Measurements from ENCODE around the gene SLAMF6. TPM values are rescaled to one million over a fixed set of nuclear protein-coding genes. Genes with fewer than 3 reads are reported as not detected.
A peak's percentile ranks its signal among the peaks of the same experiment; 100 is the strongest.

SLAMF6 gene
- total RNA-seq, 2 experiments from 2014 or later, result 42.8 to 43.9 TPM

DNA sequence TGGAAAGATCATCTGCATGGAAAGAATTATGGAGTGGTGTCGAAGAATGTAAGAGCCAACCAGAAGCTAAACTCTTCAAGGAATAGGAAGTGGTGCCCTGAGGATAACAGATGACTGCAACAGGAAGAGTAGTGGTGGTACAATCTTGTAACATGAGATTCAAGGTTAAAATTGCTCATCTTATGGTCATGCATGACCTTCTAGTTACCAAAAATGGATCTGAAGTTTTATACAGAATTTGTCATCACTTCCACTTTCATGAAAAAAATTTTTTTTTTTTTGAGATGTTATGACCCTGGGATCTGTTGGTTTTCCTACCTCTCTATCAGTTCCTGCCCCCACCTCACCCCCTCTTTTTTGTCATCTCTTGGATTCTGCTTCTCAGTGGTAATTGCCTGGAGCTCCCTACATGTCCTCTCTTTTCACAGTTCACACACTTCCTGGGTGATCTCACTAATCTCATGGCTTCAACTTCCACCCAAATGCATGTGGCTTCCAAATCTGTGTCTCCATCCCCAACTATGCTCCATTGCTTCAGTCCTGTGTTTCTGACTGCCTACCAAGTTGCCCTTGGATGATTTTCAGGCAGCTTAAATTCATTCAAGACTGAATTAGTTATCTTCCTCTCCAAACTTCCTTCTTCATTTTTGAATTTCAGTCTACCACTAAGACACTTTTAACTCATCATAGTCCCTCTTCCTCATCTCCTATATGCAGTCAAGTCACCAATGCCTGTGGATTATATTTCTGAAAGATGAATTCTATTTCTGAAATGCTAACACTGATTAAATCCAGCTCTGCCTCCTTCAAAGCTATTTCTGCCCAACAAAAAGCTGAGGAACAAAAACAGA is 48.4 kb downstream of the SLAMF6 start:
- intact Hi-C loops (cut with micrococcal nuclease), result loop anchor here (5.0 kb wide), 2 partner anchors 47 to 48 kb away; partner anchors contain the start of gene SLAMF6
- H3K4me1 Mint-ChIP-seq (ENCODE audit: low read depth), result peaks cover 2% of the 10 kb centered on the region
- ChIA-PET CTCF (interaction anchor here (0.9 to 2.4 kb wide), 6 partner anchors 9 to 55 kb away, joined by 3 to 8 read pairs (median 6); no protein-coding TSS in a partner anchor), POLR2A (interaction anchor here (1.0 to 1.8 kb wide), 8 partner anchors 9 to 48 kb away, joined by 3 to 10 read pairs (median 4); no protein-coding TSS in a partner anchor)
- DNase-seq (no peak), ATAC-seq (peak; percentile 92)
- H3K27ac Mint-ChIP-seq, result no peak overlapping the region
- no peak overlapping the region for H3K4me3 Mint-ChIP-seq
- TF ChIP-seq, protein P1, sequence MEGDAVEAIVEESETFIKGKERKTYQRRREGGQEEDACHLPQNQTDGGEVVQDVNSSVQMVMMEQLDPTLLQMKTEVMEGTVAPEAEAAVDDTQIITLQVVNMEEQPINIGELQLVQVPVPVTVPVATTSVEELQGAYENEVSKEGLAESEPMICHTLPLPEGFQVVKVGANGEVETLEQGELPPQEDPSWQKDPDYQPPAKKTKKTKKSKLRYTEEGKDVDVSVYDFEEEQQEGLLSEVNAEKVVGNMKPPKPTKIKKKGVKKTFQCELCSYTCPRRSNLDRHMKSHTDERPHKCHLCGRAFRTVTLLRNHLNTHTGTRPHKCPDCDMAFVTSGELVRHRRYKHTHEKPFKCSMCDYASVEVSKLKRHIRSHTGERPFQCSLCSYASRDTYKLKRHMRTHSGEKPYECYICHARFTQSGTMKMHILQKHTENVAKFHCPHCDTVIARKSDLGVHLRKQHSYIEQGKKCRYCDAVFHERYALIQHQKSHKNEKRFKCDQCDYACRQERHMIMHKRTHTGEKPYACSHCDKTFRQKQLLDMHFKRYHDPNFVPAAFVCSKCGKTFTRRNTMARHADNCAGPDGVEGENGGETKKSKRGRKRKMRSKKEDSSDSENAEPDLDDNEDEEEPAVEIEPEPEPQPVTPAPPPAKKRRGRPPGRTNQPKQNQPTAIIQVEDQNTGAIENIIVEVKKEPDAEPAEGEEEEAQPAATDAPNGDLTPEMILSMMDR (IDR thresholded peaks at IDR 0.05), result no peak
- peaks cover 16% of the 10 kb centered on the region for H3K9me3 Mint-ChIP-seq
- peaks cover 15% of the 10 kb centered on the region for H3K36me3 Mint-ChIP-seq (ENCODE audit: low read depth)
- no peaks in the 10 kb centered on the region for H3K27me3 Mint-ChIP-seq

DNA sequence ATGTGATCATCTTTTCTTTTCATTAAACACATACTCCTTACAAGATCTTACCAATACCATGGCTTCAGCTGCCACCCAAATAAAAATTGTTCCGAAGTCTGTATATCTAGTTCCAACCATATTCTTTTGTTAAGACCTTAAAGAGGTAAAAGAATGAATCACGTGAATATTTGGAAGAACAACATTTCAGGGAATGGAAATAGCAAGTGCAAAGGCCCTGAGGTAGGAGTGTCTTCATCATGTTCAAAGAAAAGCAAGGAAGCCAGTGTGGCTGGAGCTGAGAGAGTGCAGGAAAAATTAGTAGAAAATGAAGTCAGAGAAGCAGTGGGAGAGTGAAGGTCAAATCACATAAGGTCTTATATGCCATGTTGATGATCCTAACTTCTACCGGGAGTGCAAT is 50.9 kb downstream of the SLAMF6 start:
- POLR2A ChIA-PET, result interaction anchor here (1.0 kb wide), 1 partner anchor 8 kb away, joined by 3 read pairs; no protein-coding TSS in a partner anchor
- Mint-ChIP-seq H3K36me3 (ENCODE audit: low read depth) (peaks cover 14% of the 10 kb centered on the region), H3K27ac (no peak overlapping the region), H3K4me1 (ENCODE audit: low read depth) (peaks cover 16% of the 10 kb centered on the region), H3K4me3 (no peak overlapping the region), H3K9me3 (peaks cover 8% of the 10 kb centered on the region), H3K27me3 (no peaks in the 10 kb centered on the region)
- intact Hi-C loops (cut with micrococcal nuclease), result loop anchor here (5.0 kb wide), 2 partner anchors 45 to 50 kb away; partner anchors contain the start of gene SLAMF6
- TF ChIP-seq, protein P1 (IDR thresholded peaks at IDR 0.05), result no peak
- CTCF ChIA-PET, result interaction anchor here (1.5 to 2.4 kb wide), 2 partner anchors 8 to 154 kb away, joined by 3 to 8 read pairs; no protein-coding TSS in a partner anchor
- DNase-seq (no peak), ATAC-seq (no peak)

DNA sequence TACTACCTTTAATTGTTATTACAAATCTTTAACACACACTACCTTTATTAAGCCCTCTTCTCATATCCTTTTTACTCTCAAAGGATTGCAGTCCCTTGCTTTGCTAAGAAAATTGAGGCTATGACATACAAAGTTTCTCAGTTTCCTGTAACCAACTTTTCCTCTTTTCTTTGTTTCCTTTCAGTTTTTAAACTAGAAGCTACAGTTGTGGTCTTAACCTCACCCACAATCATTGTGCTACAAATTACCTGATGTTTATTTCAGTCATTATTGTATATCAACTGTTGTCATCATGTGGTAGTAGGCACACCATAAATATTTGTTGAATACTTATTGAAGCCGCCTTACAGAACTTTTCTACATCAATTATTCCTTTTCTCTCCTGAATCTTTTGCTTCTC is 51.8 kb downstream of the SLAMF6 start:
- no peaks in the 10 kb centered on the region for H3K27me3 Mint-ChIP-seq
- H3K36me3 Mint-ChIP-seq (ENCODE audit: low read depth), result peaks cover 16% of the 10 kb centered on the region
- ChIA-PET CTCF (interaction anchor here (0.8 to 2.9 kb wide), 6 partner anchors 11 to 148 kb away, joined by 3 to 14 read pairs (median 4); no protein-coding TSS in a partner anchor), POLR2A (no interaction called here)
- H3K9me3 Mint-ChIP-seq, result peaks cover 8% of the 10 kb centered on the region
- TF ChIP-seq, protein P1 (IDR thresholded peaks at IDR 0.05), result no peak
- intact Hi-C loops (cut with micrococcal nuclease), result loop anchor here (5.0 kb wide), 2 partner anchors 44 to 51 kb away; partner anchors contain the start of gene SLAMF6
- peak; percentile 11 for ATAC-seq
- H3K4me3 Mint-ChIP-seq, result no peak overlapping the region
- H3K4me1 Mint-ChIP-seq (ENCODE audit: low read depth), result peaks cover 25% of the 10 kb centered on the region
- DNase-seq, result no peak
- H3K27ac Mint-ChIP-seq, result no peak overlapping the region

GRCh38 chr1:160467576-160467975 is 55.5 kb downstream of the SLAMF6 start:
- H3K27me3 Mint-ChIP-seq, result no peaks in the 10 kb centered on the region
- H3K27ac Mint-ChIP-seq, result peak overlapping the region; percentile 92
- peaks cover 25% of the 10 kb centered on the region for H3K36me3 Mint-ChIP-seq (ENCODE audit: low read depth)
- no peak for DNase-seq
- peak; percentile 15 for ATAC-seq
- TF ChIP-seq, protein P1 (IDR thresholded peaks at IDR 0.05), result no peak
- peak overlapping the region; percentile 7 for H3K4me3 Mint-ChIP-seq
- ChIA-PET CTCF (interaction anchor here (1.0 to 2.0 kb wide), 4 partner anchors 11 to 139 kb away, joined by 3 to 5 read pairs (median 3); no protein-coding TSS in a partner anchor), POLR2A (interaction anchor here (1.5 to 2.5 kb wide), 3 partner anchors 13 to 36 kb away, joined by 3 to 7 read pairs (median 5); no protein-coding TSS in a partner anchor)
- intact Hi-C loops (cut with micrococcal nuclease), result no loop called here
- peaks cover 54% of the 10 kb centered on the region for H3K4me1 Mint-ChIP-seq (ENCODE audit: low read depth)
- H3K9me3 Mint-ChIP-seq, result peaks cover 13% of the 10 kb centered on the region
